Chondrocyte (in vitro differentiated cells): ENCODE data around the gene DDIAS. TPM values are rescaled to one million over a fixed set of nuclear protein-coding genes. Genes with fewer than 3 reads are reported as not detected.

Experiments
- DNase-seq: peaks from one replicate; pipeline ENCODE4 v3.0.0; 2021; ENCODE audit warnings: mixed read lengths, low spot score
- H3K27ac Mint-ChIP-seq: one replicate; pipeline ENCODE4 v1.8.0; 2021; ENCODE audit warnings: mild to moderate bottlenecking, moderate library complexity, mixed read lengths; ENCODE audit not compliant: unreplicated experiment
- H3K27me3 Mint-ChIP-seq: 2 replicates; pipeline ENCODE4 v1.8.0; 2021; ENCODE audit warnings: low read depth, mixed read lengths
- H3K36me3 Mint-ChIP-seq: 2 replicates; pipeline ENCODE4 v1.8.0; 2021; ENCODE audit warnings: low read depth, mixed read lengths
- H3K4me1 Mint-ChIP-seq: 2 replicates; pipeline ENCODE4 v1.8.0; 2021; ENCODE audit warnings: low read depth, mild to moderate bottlenecking, mixed read lengths
- H3K4me3 Mint-ChIP-seq: one replicate; pipeline ENCODE4 v1.8.0; 2021; ENCODE audit warnings: mild to moderate bottlenecking, moderate library complexity, mixed read lengths; ENCODE audit not compliant: unreplicated experiment
- H3K9me3 Mint-ChIP-seq: 2 replicates; pipeline ENCODE4 v1.8.0; 2021; ENCODE audit warnings: low read depth, mixed read lengths
- CTCF ChIP-seq: fragments of 200-600 bp; sonication (generic); IDR thresholded peaks from 2 replicates; pipeline ENCODE4 v1.5.0; 2021; ENCODE audit warnings: antibody characterized with exemption, mild to moderate bottlenecking, moderate library complexity
- total RNA-seq: library from RNA; stranded (reverse); gene quantifications from 3 replicates; pipeline ENCODE4 v1.2.1, GENCODE V29; 2021

The DDIAS gene
- total RNA-seq, 1 donor from 2014 or later: 1.8 TPM

GRCh38 chr11:82865841-82866240, 35.7 kb upstream of the DDIAS start:
- DNase-seq: no peak
- Mint-ChIP-seq H3K4me3 (no peak overlapping the region), H3K27ac (no peak overlapping the region), H3K4me1 (peaks cover 14% of the 10 kb centered on the region), H3K9me3 (no peaks in the 10 kb centered on the region), H3K27me3 (no peaks in the 10 kb centered on the region), H3K36me3 (no peaks in the 10 kb centered on the region)
- no peak for TF ChIP-seq CTCF

GRCh38 chr11:82867495-82868082, 33.9 kb upstream of the DDIAS start:
- no peak for DNase-seq
- Mint-ChIP-seq H3K27ac (no peak overlapping the region), H3K27me3 (no peaks in the 10 kb centered on the region), H3K4me1 (peaks cover 14% of the 10 kb centered on the region), H3K36me3 (no peaks in the 10 kb centered on the region), H3K9me3 (no peaks in the 10 kb centered on the region), H3K4me3 (peak overlapping the region; percentile 37)
- peak; percentile 95 for TF ChIP-seq CTCF

- Mint-ChIP-seq H3K4me3 (no peak overlapping the region), H3K9me3 (no peaks in the 10 kb centered on the region), H3K36me3 (no peaks in the 10 kb centered on the region), H3K27me3 (no peaks in the 10 kb centered on the region), H3K4me1 (peaks cover 5% of the 10 kb centered on the region), H3K27ac (no peak overlapping the region)
- DNase-seq: no peak
- TF ChIP-seq CTCF: no peak
Observed at GRCh38 chr11:82869657-82870056, 31.9 kb upstream of the DDIAS start.

DNA sequence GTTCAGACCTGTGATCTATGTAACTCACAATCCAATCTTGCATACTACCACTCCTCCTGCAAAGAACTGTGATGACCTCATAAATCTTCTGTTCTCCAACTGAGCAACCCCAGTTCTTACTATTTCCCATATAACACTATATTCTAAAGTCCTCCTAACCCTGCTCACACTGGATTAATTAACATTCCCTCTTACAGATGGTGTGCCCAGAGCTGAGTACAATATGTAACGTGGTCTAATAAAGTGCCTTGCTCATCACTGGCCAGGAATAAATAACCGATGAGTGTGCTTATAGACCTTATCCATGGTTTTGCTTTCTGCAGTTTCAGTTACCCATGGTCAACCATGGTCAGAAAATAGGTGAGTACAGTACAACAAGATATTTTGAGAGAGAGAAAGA, 29.9 kb upstream of the DDIAS start:
- peaks cover 5% of the 10 kb centered on the region for H3K4me1 Mint-ChIP-seq
- H3K27me3 Mint-ChIP-seq: no peaks in the 10 kb centered on the region
- no peak for DNase-seq
- H3K9me3 Mint-ChIP-seq: no peaks in the 10 kb centered on the region
- H3K36me3 Mint-ChIP-seq: no peaks in the 10 kb centered on the region
- no peak for TF ChIP-seq CTCF
- no peak overlapping the region for H3K4me3 Mint-ChIP-seq
- no peak overlapping the region for H3K27ac Mint-ChIP-seq

- no peak for TF ChIP-seq CTCF
- no peak for DNase-seq
- H3K27ac Mint-ChIP-seq: no peak overlapping the region
- peaks cover 2% of the 10 kb centered on the region for H3K4me1 Mint-ChIP-seq
- H3K36me3 Mint-ChIP-seq: no peaks in the 10 kb centered on the region
- H3K9me3 Mint-ChIP-seq: no peaks in the 10 kb centered on the region
- no peak overlapping the region for H3K4me3 Mint-ChIP-seq
- no peaks in the 10 kb centered on the region for H3K27me3 Mint-ChIP-seq
Observed at GRCh38 chr11:82872377-82873150, 29.0 kb upstream of the DDIAS start.
